Fibroblast of skin of left quadriceps (primary cell): Measurements from ENCODE around the gene ZMYM2.
A peak's percentile ranks its signal among the peaks of the same experiment; 100 is the strongest.
"Not testable (repeated sequence)": the region's sequence is repeated elsewhere in the genome, so short reads cannot be mapped to it uniquely, and the experiment has no call there.

ENCODE experiments used
- DNase-seq, 2 experiments: peaks; one replicate each; pipeline ENCODE4 v3.0.0-alpha.2; 2013; ENCODE audit warnings: low read depth in 2 of 2

ZMYM2 gene

GRCh38 chr13:19982447-19983043 lies 24.0 kb downstream of the ZMYM2 start:
- no peak for DNase-seq

- DNase-seq, result peak; percentile 14 to 18
These were observed 26.1 kb downstream of the ZMYM2 start for GRCh38 chr13:19984430-19985218.

GRCh38 chr13:19985219-19985556 lies 26.7 kb downstream of the ZMYM2 start:
- DNase-seq, result no peak

- DNase-seq, result no peak
These were observed 33.0 kb downstream of the ZMYM2 start for GRCh38 chr13:19991531-19991930.

GRCh38 chr13:19993024-19993423 lies 34.5 kb downstream of the ZMYM2 start:
- no peak for DNase-seq

- no peak for DNase-seq
These were observed 40.4 kb downstream of the ZMYM2 start for GRCh38 chr13:19998960-19999359.

- no peak for DNase-seq
These were observed 41.6 kb downstream of the ZMYM2 start for GRCh38 chr13:20000062-20000552.

GRCh38 chr13:20001366-20002190 lies 43.1 kb downstream of the ZMYM2 start:
- DNase-seq, result no peak

- no peak for DNase-seq
These were observed 44.3 kb downstream of the ZMYM2 start for GRCh38 chr13:20002787-20003186.

- no peak for DNase-seq
These were observed 47.7 kb downstream of the ZMYM2 start for GRCh38 chr13:20006206-20006605.

- DNase-seq, result no peak
These were observed 57.2 kb downstream of the ZMYM2 start for GRCh38 chr13:20015763-20016162.

- DNase-seq, result no peak
These were observed 58.3 kb downstream of the ZMYM2 start for GRCh38 chr13:20016649-20017364.

- no peak for DNase-seq
These were observed 58.8 kb downstream of the ZMYM2 start for GRCh38 chr13:20017365-20017711.

- DNase-seq, result no peak
These were observed 60.5 kb downstream of the ZMYM2 start for GRCh38 chr13:20019043-20019442.

- no peak for DNase-seq
These were observed 66.2 kb downstream of the ZMYM2 start for GRCh38 chr13:20024702-20025101.

GRCh38 chr13:20028953-20029352 lies 70.4 kb downstream of the ZMYM2 start:
- no peak for DNase-seq

GRCh38 chr13:20033486-20033885 lies 75.0 kb downstream of the ZMYM2 start:
- DNase-seq, result no peak

GRCh38 chr13:20035130-20035529 lies 76.6 kb downstream of the ZMYM2 start:
- no peak for DNase-seq

- no peak for DNase-seq
These were observed 79.4 kb downstream of the ZMYM2 start for GRCh38 chr13:20037908-20038307.

- DNase-seq, result not testable (repeated sequence)
These were observed 84.1 kb downstream of the ZMYM2 start for GRCh38 chr13:20042603-20043002.

GRCh38 chr13:20043207-20043925 lies 84.8 kb downstream of the ZMYM2 start:
- no peak for DNase-seq
